Ureter (tissue), 1 donor: ENCODE measurements around the gene FARSB. TPM values are rescaled to one million over a fixed set of nuclear protein-coding genes. Genes with fewer than 3 reads are reported as not detected.
"Not testable (repeated sequence)": the region's sequence is repeated elsewhere in the genome, so short reads cannot be mapped to it uniquely, and the experiment has no call there.

ENCODE experiments used
- DNase-seq: peaks from one replicate; pipeline ENCODE4 v3.0.0-alpha.2; 2020; ENCODE audit warnings: low spot score
- total RNA-seq: library from RNA; stranded (reverse); gene quantifications from one replicate; pipeline ENCODE4 v1.2.4, GENCODE V29; 2023
- donor health status: DM: yes; HTN: yes; CAD: no.

The FARSB gene
- total RNA-seq = 34.2 TPM

- peak; percentile 94 for DNase-seq
Observed at GRCh38 chr2:222655787-222656525, at the start of gene FARSB. FARSB (minus strand) TSS chr2:222656092; CDS start chr2:222656073, 19 bp downstream.

DNA sequence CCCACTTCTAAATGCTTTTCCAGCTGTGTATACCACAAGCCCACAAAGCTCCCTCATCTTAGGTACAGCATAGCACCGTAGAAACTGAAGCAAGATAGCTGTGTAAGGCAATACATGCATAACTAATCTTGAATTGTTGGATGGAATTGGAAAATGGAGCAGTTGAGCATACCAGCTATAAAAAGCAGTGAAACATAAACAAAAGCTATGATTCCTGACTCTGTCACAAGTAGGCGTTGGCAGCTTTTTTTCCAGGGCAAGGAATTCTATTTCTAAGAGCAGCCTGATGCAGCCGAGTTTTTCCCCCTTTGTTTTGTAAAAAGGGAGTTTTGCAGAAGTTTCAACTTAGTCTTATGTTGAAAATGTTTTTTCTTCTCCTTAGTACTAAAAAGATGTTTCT lies 48.0 kb upstream of the FARSB start:
- no peak for DNase-seq

DNA sequence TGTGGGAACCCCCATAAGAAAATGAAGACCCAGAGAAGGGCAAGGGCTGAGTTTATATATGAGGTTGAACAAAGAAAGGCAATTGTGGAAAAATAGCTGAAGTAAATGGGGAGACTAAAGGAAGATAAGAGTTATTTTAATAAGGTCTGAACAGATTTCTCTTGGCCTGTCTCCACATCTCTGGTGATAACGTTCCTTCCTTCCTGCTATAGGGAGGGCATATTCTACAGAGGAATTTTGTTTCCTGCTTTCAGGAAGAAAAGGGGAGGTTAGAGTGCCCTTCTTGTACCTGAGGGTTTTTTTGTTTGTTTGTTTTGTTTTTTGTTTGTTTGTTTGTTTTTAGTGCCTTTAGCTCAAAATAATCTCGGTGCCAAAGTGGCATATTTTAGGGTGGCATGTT lies 47.2 kb upstream of the FARSB start:
- no peak for DNase-seq

DNA sequence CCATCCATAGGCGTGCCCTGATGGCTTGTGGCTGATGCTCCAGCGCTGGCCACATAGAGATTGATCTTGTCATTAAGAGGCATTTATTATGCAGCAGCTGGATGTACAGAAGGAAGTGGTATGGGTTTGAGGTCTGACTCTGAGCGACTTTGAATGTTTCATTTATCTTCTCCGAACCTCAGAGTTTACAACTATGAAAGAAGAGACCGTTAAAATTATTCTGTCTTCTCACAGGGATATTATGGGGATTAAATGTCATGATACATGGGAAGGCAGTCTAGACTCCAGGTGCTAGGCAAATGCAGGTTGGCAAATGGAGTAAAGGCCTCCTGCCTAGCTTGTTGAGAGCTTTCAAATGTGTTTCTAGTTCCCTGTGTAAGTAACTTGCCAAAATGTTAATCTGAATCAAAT lies 45.8 kb upstream of the FARSB start:
- no peak for DNase-seq

DNA sequence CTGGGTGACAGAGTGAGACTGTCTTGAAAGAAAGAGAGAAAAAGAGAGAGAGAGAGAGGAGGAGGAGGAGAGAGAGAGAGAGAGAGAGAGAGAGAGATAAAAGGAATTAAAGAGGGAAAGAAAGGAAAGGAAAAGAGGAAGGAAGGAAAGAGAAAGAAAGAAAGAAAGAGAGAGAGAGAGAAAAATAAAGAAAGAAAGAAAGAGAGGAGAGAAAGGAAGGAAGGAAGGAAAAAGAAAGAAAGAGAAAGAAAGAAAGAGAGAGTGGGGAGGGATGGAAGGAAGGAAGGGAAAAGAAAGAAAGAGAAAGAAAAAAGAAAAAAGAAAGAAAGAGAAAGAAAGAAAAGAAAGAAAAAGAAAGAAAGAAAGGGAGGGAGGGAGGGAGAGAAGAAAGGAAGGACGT lies 45.3 kb upstream of the FARSB start:
- DNase-seq = no peak

- DNase-seq = no peak
Observed at GRCh38 chr2:222698276-222698675, 42.4 kb upstream of the FARSB start.

- no peak for DNase-seq
Observed at GRCh38 chr2:222693837-222694236, 37.9 kb upstream of the FARSB start.

- not testable (repeated sequence) for DNase-seq
Observed at GRCh38 chr2:222693413-222693812, 37.5 kb upstream of the FARSB start.

- DNase-seq = peak; percentile 75
Observed at GRCh38 chr2:222690564-222691200, 34.8 kb upstream of the FARSB start.

DNA sequence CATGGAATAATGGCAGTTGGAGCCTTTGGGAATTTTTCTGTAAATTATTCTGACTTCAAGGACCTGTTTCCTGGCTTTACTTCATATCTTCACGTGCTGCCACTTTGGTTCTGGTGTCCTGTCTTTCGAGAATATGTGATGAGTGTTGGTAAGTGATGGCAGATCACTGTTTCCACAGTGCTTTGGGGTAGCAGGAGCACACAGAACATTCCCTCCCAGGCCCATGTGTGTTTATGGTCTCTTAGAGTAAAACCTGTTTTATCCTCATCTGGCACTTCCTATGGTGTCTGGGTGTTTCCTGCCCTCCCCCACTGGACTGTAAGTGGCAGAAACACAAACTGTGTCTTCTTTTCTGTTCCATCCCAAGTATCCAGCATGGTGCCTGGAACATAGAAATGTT lies 33.4 kb upstream of the FARSB start:
- DNase-seq = no peak

- no peak for DNase-seq
Observed at GRCh38 chr2:222688917-222689316, 33.0 kb upstream of the FARSB start.

- no peak for DNase-seq
Observed at GRCh38 chr2:222686086-222686750, 30.3 kb upstream of the FARSB start.

GRCh38 chr2:222683805-222684204 lies 27.9 kb upstream of the FARSB start:
- no peak for DNase-seq

- no peak for DNase-seq
Observed at GRCh38 chr2:222677981-222678380, 22.1 kb upstream of the FARSB start.

DNA sequence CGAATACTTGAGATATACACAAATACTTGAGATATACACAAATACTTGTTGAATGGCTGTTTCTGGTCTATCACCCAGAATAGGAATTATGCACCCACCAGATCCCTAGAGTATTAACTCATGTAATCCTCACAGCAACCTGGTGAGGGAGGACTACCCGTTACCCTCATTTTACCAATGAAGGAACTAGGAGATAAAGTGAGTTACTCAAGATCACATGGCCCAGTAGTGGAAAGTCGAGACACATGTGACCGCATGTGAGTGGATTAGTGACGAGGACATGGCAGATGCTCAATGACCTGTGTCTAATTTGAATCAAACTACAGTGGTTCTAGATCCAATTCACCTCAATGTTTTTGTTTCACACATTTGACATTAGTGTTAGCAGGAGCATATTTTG lies 18.0 kb upstream of the FARSB start:
- DNase-seq = no peak

DNA sequence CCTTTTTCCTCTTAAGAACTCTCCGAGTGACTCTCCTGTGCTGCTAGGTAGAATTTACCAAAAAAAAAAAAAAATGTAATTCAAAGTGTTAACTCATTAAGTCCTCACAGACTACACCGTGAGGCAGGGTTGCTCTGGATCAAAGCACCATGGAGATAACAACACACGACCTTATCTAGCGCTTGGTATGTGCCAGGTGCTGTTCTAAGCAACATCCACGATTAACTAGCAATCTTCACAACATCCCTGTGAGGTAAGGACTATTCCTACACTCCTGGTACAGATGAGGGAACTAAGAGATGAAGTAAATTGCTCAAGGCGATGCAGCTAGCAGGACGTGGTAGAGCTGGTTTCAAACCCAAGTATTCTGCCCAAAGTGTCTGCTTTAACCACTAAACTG lies 17.4 kb upstream of the FARSB start:
- DNase-seq = no peak

GRCh38 chr2:222672068-222672401 lies 16.1 kb upstream of the FARSB start:
- DNase-seq = no peak

DNA sequence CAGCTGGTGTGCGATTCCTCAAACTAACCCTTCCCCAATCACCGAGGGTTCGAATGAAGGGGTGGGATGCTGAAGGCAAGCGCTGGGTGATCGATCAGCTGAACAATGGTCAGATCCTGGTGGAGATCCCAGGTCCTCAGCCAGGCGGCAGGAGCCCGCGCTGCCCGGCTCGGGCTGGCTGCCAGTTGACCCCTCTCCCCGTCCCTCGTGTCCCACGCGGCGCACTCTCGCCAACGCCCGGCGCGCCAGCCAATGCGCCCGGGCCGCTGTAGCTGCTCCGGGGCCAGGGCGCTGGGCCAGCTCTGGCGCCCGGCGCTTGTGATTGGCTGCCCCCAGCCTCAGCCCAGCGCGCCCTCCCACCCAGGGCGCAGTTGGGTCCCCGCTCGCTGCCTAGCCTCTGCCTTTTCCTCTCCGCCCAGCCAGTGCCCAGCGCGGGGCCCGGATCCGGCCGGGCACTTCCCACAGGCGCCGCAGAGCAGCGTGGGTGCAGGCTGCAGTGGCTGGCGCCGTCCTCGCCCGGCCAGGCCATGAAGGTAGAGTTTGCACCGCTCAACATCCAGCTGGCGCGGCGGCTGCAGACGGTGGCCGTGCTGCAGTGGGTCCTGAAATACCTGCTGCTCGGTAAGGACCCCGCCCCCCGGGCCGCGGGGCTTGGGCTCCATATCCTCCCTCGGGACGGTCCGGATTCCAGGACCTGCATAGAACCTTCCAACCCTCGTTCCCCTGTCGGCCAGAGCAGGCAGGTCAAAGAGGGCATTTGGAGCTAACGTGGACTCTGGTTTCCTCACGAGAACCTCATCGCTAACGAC lies 15.6 kb upstream of the FARSB start, which contains the start of gene MOGAT1:
MOGAT1 (plus strand) TSS at position 400 of the 809 bp plus-strand sequence; CDS start at position 528, 128 bp downstream.
- DNase-seq = peak; percentile 42

GRCh38 chr2:222670191-222671038 lies 14.5 kb upstream of the FARSB start:
- DNase-seq = no peak

DNA sequence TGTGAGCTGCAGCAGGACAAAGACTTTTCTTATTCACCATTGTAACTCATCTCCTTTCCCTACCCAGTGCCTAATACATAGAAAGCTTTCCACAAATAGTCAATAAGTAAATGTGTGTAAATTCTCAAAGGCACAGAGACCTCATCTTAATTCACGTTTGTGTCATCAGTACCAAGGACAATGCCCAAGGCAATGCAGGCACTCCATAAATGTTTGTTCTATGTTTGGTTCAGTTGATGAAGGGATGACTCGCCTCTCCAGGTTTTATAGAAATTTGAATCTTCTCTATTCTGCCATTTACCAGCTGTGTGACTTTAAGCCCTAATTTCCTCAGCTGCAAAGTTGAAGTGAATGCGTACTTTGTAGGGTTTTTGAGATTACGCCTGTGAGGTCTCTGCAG lies 13.5 kb upstream of the FARSB start:
- no peak for DNase-seq

- DNase-seq = no peak
Observed at GRCh38 chr2:222668494-222669154, 12.7 kb upstream of the FARSB start.
